GM18505 (cell line): ENCODE data around the gene KLHL17.

ENCODE experiments used
- ATAC-seq: cut with Tn5 transposase; IDR thresholded peaks from one replicate; pipeline ENCODE4 v1.9.1; 2021; ENCODE audit not compliant: unreplicated experiment
- POLR2A ChIP-seq: IDR thresholded peaks from 4 replicates; pipeline ENCODE4 v1.6.1; 2011; ENCODE audit warnings: borderline replicate concordance; ENCODE audit not compliant: insufficient read depth, insufficient read length; ENCODE audit errors: extremely low read depth

Gene KLHL17

DNA sequence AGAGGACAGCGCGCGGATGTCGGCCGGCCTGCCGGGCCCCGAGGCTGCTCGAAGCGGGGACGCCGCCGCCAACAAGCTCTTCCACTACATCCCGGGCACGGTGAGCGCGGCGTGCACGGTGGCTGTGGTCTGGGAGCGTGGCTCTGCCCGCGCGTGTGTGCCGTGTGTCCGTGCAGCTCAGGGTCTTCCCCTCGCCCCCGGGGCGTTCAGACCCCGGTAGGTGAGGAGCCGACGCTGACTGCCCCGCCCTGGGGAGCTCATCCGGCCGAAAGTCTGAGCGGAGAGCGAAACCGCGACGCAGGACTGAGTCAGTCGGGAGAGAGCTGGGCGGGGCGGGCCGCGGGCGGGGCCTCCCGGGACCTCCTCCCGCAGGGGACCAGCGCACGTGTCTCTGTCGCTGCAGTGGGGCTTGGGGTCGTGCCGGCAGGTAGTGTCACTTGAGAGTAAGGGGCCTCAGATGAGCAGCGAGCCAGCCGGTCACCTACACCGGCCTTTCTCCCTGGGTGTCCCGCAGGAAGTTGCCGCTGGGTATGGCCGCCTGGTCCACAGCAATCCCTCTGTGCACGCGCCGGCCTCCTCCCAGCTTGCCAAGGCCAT is 6.4 kb downstream of the KLHL17 start:
- ATAC-seq: peak; percentile 45

DNA sequence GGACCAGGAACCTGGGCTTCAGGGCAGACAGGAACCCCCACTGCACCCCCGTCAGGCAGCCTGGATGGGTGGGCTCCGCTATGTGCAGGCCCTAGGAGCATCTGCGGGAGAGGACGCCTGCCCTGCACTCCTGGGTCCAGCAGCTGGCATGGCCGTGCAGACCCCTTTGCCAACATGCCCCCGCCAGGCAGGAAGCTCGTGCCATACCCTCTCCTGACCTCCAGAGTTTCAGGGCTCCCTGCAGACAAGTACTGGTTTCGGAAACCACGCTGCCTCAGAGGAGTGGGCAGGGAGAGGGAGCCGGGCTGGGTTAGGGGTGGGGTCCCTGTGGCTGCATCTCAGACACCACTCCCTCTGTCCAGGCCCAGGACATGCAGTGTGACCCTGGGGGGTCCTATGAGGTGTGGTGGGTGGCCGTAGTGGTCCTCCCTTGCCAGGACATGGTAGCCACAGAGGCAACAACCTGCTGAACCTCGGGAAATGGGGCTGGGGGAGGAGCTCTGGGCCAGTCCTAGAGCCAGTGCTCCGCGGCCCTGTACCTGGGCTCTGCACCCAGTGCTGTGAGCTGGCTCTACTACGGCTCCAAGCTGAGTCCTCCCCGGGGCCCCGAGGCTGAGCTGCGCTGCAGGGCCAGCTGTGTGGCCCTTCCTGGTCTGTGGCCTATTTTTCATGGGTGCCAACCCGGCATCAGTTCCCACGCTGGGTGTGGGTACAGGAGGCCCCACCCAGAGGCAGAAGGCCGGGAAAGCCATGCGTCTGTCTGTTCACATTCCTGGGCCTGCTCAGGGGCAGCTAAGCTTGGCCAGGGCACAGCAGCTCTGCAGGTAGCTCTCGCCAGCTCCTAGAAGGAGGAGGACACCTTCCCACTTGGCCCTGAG is 7.3 kb downstream of the KLHL17 start:
- ATAC-seq: no peak
- TF ChIP-seq POLR2A: no peak

More for the DNA sequence above, 6.4 kb downstream of the KLHL17 start:
- TF ChIP-seq POLR2A: no peak

DNA sequence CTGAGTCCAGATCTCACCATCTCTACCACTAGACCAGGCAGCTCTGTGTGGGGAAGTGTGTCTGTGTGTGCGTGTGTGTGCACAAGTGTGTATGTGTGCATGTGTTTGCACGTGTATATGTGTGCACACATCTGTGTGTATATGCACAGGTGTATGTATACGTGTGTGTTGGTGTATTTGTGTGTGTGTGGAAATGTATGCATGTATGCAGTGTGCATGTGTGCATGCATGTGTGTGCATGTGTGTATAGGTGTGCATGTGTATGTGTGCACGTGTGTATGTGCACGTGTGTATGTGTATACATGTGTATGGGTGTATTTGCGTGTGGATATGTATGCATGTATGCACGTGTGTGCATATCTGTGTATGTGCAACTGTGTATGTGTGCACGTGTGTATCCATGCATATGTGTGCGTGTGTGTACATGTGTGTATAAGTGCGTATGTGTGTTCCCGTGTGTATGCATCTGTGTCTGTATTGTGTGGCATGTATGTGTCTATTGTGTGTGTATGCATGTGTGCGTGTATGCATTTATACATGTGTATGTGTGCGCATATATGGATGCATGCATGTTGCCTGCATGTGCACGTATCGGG is 9.0 kb downstream of the KLHL17 start:
- TF ChIP-seq POLR2A: no peak
- no peak for ATAC-seq

DNA sequence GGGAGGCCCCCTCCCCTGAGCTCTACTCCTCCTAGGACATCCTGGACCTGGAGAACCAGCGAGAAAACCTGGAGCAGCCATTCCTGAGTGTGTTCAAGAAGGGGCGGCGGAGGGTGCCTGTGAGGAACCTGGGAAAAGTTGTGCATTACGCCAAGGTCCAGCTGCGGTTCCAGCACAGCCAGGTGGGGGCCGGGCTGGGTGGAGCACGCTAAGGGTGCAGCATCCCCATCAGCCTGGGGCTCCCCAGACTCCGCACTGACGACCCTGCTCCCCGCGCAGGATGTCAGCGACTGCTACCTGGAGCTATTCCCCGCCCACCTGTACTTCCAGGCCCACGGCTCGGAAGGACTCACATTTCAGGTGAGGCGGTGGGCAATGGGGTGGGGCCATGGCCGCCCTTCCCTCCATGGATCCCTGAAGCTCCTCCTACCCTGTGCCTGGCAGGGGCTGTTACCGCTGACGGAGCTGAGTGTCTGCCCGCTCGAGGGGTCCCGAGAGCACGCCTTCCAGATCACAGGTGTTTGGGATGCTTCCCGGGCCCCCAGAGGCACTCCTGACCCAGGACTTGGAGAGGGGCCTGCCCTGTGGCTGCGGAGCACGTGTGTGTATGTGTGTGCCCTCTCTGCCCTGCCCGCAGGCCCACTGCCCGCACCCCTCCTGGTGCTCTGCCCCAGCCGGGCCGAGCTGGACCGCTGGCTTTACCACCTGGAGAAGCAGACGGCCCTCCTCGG is 10.0 kb downstream of the KLHL17 start:
- ATAC-seq: no peak
- no peak for TF ChIP-seq POLR2A

DNA sequence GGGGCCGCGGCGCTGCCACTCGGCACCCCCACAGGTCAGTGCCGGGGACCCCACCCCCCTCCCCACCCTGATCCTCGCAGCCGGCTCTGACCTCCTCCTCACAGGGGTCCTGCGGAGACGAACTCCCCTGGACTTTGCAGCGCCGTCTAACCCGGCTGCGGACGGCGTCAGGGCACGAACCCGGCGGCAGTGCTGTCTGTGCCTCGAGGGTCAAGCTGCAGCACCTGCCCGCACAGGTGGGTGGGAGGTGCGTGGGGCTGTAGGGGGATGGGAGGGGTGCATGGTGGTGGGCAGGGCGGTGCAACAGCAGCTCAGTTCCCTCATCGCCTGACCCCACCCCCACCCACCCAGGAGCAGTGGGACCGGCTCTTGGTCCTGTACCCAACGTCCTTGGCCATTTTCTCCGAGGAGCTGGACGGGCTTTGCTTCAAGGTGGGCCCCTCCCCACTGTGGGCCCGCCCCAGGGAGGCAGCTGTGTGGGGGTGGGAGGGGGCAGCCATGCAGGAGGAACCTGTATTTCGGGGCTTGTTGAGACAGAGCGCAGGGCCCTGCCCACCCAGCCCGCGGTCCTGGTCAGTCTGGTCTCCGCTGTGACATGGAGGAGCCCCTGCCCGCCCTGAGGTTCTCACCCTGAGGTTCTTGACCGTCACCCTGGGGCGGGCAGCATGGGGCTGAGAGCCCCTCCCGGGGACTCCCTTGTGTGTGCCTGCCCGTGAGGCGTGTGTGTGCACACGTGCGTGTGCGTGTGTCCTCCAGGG is 10.8 kb downstream of the KLHL17 start:
- ATAC-seq: no peak
- TF ChIP-seq POLR2A: no peak

DNA sequence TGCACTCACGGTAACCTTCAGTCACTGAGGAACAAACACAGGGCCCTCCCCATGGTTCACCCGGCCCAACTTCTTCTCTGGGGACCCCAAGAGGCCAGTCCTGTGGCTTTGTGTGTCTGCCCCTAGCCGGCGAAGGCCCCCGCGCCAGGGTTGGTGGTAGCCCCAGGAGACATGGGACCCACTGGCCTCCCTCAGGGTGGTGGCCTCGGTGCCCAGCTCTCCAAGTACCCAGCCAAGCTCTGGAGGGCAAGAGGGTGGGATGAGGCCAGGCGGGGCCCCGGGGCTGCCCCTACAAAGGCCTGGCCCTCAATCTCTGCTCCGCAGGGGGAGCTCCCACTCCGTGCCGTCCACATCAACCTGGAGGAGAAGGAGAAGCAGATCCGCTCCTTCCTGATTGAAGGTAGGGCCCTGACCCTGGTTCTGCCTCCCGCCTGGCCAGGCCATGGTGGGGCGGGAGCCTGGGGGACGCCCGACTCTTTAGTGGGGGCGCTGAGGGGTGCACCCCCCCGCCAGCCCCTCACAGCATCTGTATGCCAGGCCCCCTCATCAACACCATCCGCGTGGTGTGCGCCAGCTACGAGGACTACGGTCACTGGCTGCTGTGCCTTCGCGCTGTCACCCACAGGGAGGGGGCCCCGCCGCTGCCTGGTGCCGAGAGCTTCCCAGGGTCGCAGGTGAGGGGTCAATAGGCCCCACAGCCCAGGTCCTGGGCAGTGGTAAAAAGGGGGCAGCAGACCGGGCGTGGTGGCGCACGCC is 11.5 kb downstream of the KLHL17 start:
- no peak for TF ChIP-seq POLR2A
- ATAC-seq: no peak

DNA sequence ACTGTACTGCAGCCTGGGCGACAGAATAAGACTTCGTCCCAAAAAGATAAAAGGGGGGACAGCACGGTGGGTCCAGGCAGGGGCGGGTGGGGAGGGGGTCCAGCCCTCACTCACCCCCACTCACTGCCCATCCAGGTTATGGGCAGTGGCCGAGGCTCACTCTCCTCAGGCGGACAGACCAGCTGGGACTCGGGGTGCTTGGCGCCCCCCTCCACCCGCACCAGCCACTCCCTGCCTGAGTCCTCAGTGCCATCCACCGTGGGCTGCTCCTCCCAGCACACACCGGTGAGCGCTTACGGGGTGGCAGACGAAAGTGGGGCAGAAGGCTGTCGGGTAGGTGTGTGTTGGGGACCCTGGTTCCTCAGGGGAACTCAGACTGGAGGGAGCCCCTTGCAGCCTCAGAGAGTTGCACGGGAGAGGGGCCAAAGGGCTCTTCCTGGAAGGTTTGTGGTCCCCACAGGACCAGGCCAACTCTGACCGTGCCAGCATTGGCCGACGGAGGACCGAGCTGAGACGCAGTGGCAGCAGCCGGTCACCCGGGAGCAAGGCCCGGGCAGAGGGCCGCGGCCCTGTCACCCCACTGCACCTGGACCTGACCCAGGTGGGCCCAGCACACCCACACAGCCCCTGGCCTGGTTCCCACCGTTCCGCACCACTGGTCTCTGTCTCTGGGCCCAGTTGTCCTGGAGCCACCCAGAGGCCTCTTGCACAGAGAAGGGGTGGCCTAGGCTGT is 12.5 kb downstream of the KLHL17 start:
- no peak for TF ChIP-seq POLR2A
- ATAC-seq: no peak

DNA sequence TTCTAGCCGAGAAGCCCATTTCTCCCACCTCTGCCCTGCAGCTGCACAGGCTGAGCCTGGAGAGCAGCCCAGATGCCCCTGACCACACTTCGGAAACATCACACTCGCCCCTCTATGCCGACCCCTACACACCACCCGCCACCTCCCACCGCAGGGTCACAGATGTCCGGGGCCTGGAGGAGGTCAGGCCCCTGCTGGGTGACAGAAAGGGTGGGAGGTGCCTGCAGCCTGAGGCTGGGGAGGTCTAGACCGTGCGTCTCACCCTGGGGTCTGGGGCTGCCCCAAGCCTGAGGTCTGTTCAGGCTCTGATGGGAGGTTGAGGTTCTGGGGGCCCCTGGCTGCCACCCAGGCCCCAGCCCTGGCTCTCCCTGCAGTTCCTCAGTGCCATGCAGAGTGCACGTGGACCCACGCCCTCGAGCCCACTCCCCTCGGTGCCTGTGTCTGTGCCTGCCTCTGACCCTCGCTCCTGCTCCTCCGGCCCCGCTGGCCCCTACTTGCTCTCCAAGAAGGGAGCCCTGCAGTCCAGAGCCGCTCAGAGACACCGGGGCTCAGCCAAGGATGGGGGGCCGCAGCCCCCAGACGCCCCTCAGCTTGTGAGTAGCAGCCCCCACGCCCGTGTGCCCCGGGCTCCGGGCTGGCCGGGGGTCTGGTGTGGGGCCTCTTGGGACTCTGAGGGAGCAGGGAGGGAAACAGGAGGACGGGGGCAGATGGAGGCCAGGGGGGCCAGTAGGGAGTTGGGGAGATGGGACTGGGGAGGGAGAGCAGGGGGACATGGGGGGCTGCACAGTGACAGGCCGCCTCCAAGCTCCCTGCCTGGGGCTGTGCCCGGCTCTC is 13.3 kb downstream of the KLHL17 start:
- TF ChIP-seq POLR2A: no peak

DNA sequence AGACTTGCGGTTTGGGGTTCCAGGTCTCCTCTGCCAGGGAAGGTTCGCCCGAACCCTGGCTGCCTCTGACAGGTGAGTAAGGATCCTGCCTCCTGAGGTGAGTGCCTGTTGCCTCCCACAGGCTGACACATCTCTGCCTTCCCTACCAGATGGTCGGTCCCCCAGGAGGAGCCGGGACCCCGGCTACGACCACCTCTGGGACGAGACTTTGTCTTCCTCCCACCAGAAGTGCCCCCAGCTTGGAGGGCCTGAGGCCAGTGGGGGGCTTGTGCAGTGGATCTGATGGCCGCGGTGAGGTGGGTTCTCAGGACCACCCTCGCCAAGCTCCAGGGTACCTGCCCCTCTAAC is 13.9 kb downstream of the KLHL17 start:
- ATAC-seq: no peak
- no peak for TF ChIP-seq POLR2A

More for the DNA sequence above, 13.3 kb downstream of the KLHL17 start:
- ATAC-seq: no peak

DNA sequence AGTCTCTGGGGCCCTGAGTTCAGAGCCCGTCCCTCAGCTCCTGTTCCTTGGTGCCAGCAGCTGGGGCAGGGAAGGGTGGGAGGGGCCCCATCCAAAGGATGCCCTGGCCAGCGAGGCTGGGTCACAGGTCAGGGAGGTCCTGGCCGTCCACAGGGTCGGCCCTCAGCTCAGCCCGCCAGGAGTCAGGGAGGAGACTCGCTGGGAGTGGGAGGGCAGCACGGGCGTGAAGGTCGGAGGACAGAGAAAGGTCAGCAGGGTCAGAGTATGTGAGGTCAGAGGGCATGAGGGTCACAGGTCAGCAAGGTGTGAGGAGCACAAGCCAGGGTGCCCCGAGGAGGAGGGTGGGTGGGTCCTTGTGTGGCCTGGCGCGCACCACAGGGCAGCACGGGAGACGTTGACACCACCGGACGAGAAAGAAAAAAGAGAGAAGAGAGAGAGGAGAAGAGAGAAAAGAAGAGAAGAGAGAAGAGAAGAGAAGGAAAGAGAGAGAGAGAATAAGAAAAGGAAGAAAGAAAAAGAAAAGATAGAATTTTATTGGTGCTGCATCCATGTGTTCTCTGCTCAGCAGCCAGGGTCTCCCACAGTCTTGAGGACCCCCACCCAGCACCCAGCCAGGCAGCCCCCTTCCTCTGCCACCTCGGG is 14.4 kb downstream of the KLHL17 start:
- ATAC-seq: no peak

DNA sequence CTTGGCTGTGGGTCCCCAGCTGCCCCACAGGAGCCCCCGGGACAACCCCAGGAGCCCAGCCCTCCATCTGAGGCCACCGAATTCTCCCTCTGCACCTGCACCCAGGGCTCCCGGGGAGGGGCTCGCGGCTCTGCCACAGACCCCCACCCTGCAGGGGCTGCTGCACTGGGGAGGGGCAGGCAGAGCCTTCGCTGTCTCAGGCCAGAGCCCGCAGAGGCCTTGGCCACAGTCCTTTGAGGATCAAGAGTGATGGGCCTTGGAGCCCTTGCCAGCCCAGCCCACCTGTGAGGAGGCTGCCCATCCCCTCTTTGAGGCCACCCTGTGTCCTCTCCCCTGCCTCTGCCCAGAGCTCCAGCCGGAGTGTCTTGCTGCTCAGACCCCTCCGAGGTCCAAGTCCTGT is 15.0 kb downstream of the KLHL17 start:
- TF ChIP-seq POLR2A: no peak
- ATAC-seq: no peak

More for the DNA sequence above, 14.4 kb downstream of the KLHL17 start:
- no peak for TF ChIP-seq POLR2A
